ENCODE data around the gene EIF2B5. TPM values are rescaled to one million over a fixed set of nuclear protein-coding genes. Genes with fewer than 3 reads are reported as not detected.

EIF2B5 gene
- total RNA-seq, 2 experiments from 2014 or later = 41.1 to 56.7 TPM

DNA sequence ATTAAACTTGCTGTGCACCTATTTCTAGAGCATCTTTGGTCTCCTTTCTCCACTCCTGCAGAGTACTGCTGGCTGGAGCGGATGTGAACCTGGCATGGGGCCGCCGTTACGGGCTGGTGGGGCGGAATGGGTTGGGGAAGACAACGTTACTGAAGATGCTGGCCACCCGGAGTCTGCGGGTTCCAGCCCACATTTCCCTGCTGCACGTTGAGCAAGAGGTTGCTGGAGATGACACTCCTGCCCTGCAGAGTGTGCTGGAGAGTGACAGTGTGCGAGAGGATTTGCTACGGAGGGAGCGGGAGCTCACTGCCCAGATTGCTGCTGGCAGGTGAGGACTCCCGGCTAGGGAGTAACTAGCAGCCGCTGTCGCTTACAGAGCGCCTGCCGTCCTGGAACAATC, 52.9 kb downstream of the EIF2B5 start:
- Histone ChIP-seq H3K9me3 (ENCODE audit: low read length) (no peaks in the 10 kb centered on the region), H3K4me2 (ENCODE audit: low read length) (no peak overlapping the region), H3K36me3 (ENCODE audit: insufficient read depth, low read length) (peaks cover 73% of the 10 kb centered on the region), H3K79me2 (ENCODE audit: insufficient read depth, low read depth, low read length) (peaks cover 23% of the 10 kb centered on the region), H3K9me2 (ENCODE audit: insufficient read depth, low read length) (no peaks in the 10 kb centered on the region), H2AFZ (ENCODE audit: low read length) (no peak overlapping the region), H4K20me1 (ENCODE audit: insufficient read depth, low read length) (peaks cover 7% of the 10 kb centered on the region; the same call in 1 of the 2 replicates), H3K4me1 (ENCODE audit: insufficient read depth, low read length, poor library complexity, severe bottlenecking) (peaks cover 16% of the 10 kb centered on the region), H3K27ac (ENCODE audit: low read depth, low read length, poor library complexity, severe bottlenecking) (no peak overlapping the region), H3K4me3 (ENCODE audit: low read depth, low read length, poor library complexity, severe bottlenecking) (no peak overlapping the region)
- BruUV-seq (replicated peaks) = no TSS peak
- DNase-seq (ENCODE audit: low spot score) = no peak
- CTCF ChIA-PET (ENCODE audit: unreplicated experiment) = no interaction called here
- TF ChIP-seq EZH2phosphoT487 (IDR thresholded peaks at IDR 0.05; ENCODE audit: borderline replicate concordance, low read depth, low read length) = no peak
- TF ChIP-seq, protein P1, sequence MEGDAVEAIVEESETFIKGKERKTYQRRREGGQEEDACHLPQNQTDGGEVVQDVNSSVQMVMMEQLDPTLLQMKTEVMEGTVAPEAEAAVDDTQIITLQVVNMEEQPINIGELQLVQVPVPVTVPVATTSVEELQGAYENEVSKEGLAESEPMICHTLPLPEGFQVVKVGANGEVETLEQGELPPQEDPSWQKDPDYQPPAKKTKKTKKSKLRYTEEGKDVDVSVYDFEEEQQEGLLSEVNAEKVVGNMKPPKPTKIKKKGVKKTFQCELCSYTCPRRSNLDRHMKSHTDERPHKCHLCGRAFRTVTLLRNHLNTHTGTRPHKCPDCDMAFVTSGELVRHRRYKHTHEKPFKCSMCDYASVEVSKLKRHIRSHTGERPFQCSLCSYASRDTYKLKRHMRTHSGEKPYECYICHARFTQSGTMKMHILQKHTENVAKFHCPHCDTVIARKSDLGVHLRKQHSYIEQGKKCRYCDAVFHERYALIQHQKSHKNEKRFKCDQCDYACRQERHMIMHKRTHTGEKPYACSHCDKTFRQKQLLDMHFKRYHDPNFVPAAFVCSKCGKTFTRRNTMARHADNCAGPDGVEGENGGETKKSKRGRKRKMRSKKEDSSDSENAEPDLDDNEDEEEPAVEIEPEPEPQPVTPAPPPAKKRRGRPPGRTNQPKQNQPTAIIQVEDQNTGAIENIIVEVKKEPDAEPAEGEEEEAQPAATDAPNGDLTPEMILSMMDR (conservative IDR thresholded peaks at IDR 0.05; ENCODE audit: low read length) = no peak
- POLR2A ChIA-PET = no interaction called here
- intact Hi-C loops (cut with micrococcal nuclease; ENCODE audit: unreplicated experiment) = loop anchor here (5.0 kb wide), 1 partner anchor 59 kb away; the partner anchor contains the start of genes ALG3 and EEF1AKMT4

DNA sequence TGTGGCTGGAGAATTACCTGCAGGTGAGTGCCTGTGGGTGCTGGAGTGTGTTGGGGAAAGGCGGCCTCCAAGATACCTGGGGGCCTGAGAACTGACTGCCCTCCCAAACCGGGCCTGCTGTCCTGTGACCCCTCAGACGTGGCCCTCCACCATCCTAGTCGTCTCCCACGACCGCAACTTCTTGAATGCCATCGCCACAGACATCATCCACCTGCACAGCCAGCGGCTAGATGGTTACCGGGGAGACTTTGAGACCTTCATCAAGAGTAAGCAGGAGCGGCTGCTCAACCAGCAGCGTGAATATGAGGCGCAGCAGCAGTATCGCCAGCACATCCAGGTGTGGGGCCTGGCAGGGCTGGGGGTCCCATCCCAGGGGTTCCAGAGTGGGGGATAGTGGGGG, 54.3 kb downstream of the EIF2B5 start:
- no peak overlapping the region for H3K4me2 ChIP-seq (ENCODE audit: low read length)
- POLR2A ChIA-PET = interaction anchor here (0.6 kb wide), 1 partner anchor 229 kb away, joined by 3 read pairs; no protein-coding TSS in a partner anchor
- H3K4me3 ChIP-seq (ENCODE audit: low read depth, low read length, poor library complexity, severe bottlenecking) = no peak overlapping the region
- H4K20me1 ChIP-seq (ENCODE audit: insufficient read depth, low read length) = peaks cover 7% of the 10 kb centered on the region; the same call in 1 of the 2 replicates
- TF ChIP-seq EZH2phosphoT487 (IDR thresholded peaks at IDR 0.05; ENCODE audit: borderline replicate concordance, low read depth, low read length) = no peak
- TF ChIP-seq, protein P1 (conservative IDR thresholded peaks at IDR 0.05; ENCODE audit: low read length) = no peak
- no TSS peak for BruUV-seq (replicated peaks)
- H3K36me3 ChIP-seq (ENCODE audit: insufficient read depth, low read length) = peaks cover 73% of the 10 kb centered on the region
- no peak for DNase-seq (ENCODE audit: low spot score)
- no peaks in the 10 kb centered on the region for H3K9me2 ChIP-seq (ENCODE audit: insufficient read depth, low read length)
- intact Hi-C loops (cut with micrococcal nuclease; ENCODE audit: unreplicated experiment) = loop anchor here (5.0 kb wide), 1 partner anchor 58 kb away; the partner anchor contains the start of genes ALG3 and EEF1AKMT4
- no peaks in the 10 kb centered on the region for H3K9me3 ChIP-seq (ENCODE audit: low read length)
- no peak overlapping the region for H2AFZ ChIP-seq (ENCODE audit: low read length)
- H3K27ac ChIP-seq (ENCODE audit: low read depth, low read length, poor library complexity, severe bottlenecking) = no peak overlapping the region
- CTCF ChIA-PET (ENCODE audit: unreplicated experiment) = no interaction called here
- peaks cover 23% of the 10 kb centered on the region for H3K79me2 ChIP-seq (ENCODE audit: insufficient read depth, low read depth, low read length)
- peaks cover 16% of the 10 kb centered on the region for H3K4me1 ChIP-seq (ENCODE audit: insufficient read depth, low read length, poor library complexity, severe bottlenecking)

DNA sequence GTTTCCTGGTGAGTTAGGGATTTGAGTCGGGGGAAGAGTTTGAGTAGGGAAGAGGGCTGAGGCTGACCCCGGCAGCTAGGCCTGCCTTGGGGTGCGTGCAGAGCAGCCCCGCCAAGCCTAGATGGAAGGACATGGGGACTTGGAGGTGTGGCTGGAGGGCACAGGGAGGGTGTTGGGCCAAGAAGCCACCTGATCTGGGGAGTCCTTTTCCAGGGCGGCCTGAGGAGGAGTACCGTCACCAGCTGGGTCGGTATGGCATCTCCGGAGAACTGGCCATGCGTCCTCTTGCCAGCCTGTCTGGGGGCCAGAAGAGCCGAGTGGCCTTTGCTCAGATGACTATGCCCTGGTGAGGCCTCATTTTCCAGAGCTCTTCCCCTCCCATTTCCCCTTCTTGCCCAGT, 57.7 kb downstream of the EIF2B5 start:
- Histone ChIP-seq H3K79me2 (ENCODE audit: insufficient read depth, low read depth, low read length) (peaks cover 6% of the 10 kb centered on the region; the same call in 1 of the 2 replicates), H3K4me3 (ENCODE audit: low read depth, low read length, poor library complexity, severe bottlenecking) (no peak overlapping the region), H3K36me3 (ENCODE audit: insufficient read depth, low read length) (peaks cover 86% of the 10 kb centered on the region), H3K27ac (ENCODE audit: low read depth, low read length, poor library complexity, severe bottlenecking) (no peak overlapping the region), H3K9me3 (ENCODE audit: low read length) (no peaks in the 10 kb centered on the region), H4K20me1 (ENCODE audit: insufficient read depth, low read length) (no peaks in the 10 kb centered on the region), H2AFZ (ENCODE audit: low read length) (no peak overlapping the region), H3K4me2 (ENCODE audit: low read length) (no peak overlapping the region), H3K9me2 (ENCODE audit: insufficient read depth, low read length) (no peaks in the 10 kb centered on the region), H3K4me1 (ENCODE audit: insufficient read depth, low read length, poor library complexity, severe bottlenecking) (no peaks in the 10 kb centered on the region)
- ChIA-PET CTCF (ENCODE audit: unreplicated experiment) (interaction anchor here (0.5 kb wide), 1 partner anchor 15 kb away, joined by 3 read pairs; no protein-coding TSS in a partner anchor), POLR2A (no interaction called here)
- intact Hi-C loops (cut with micrococcal nuclease; ENCODE audit: unreplicated experiment) = no loop called here
- TF ChIP-seq, protein P1 (conservative IDR thresholded peaks at IDR 0.05; ENCODE audit: low read length) = no peak
- TF ChIP-seq EZH2phosphoT487 (IDR thresholded peaks at IDR 0.05; ENCODE audit: borderline replicate concordance, low read depth, low read length) = no peak
- no peak for DNase-seq (ENCODE audit: low spot score)
- no TSS peak for BruUV-seq (replicated peaks)

Data from OCI-LY7 (cell line).